Measurements from ENCODE around the gene BABAM2.
A peak's percentile ranks its signal among the peaks of the same experiment; 100 is the strongest.

The BABAM2 gene

GRCh38 chr2:28354920-28355520, 464.5 kb downstream of the BABAM2 start:
- Histone ChIP-seq H3K36me3 (ENCODE audit: insufficient read depth, low read length) (no peaks in the 10 kb centered on the region), H3K27me3 (ENCODE audit: insufficient read depth, low read length) (no peaks in the 10 kb centered on the region), H3K4me1 (ENCODE audit: control insufficient read depth, insufficient read depth, low read length, unreplicated experiment) (peaks cover 18% of the 10 kb centered on the region), H3K27ac (ENCODE audit: low read depth, low read length) (peak overlapping the region; percentile 63; the same call in 1 of the 2 replicates), H2AFZ (ENCODE audit: low read length, unreplicated experiment) (no peak overlapping the region), H3K4me3 (ENCODE audit: low read depth, low read length) (no peak overlapping the region), H3K79me2 (ENCODE audit: control insufficient read depth, insufficient read depth, low read length, unreplicated experiment) (no peaks in the 10 kb centered on the region)

- Histone ChIP-seq H3K27me3 (ENCODE audit: insufficient read depth, low read length) (no peaks in the 10 kb centered on the region), H3K4me1 (ENCODE audit: control insufficient read depth, insufficient read depth, low read length, unreplicated experiment) (peaks cover 22% of the 10 kb centered on the region), H3K36me3 (ENCODE audit: insufficient read depth, low read length) (no peaks in the 10 kb centered on the region), H2AFZ (ENCODE audit: low read length, unreplicated experiment) (peak overlapping the region; percentile 70), H3K79me2 (ENCODE audit: control insufficient read depth, insufficient read depth, low read length, unreplicated experiment) (no peaks in the 10 kb centered on the region), H3K27ac (ENCODE audit: low read depth, low read length) (peak overlapping the region; percentile 63; the same call in 1 of the 2 replicates), H3K4me3 (ENCODE audit: low read depth, low read length) (no peak overlapping the region)
These were observed 465.1 kb downstream of the BABAM2 start for GRCh38 chr2:28355521-28356094.

- Histone ChIP-seq H3K27me3 (ENCODE audit: insufficient read depth, low read length) (no peaks in the 10 kb centered on the region), H3K36me3 (ENCODE audit: insufficient read depth, low read length) (no peaks in the 10 kb centered on the region), H3K27ac (ENCODE audit: low read depth, low read length) (peak overlapping the region; percentile 63; the same call in 1 of the 2 replicates), H3K79me2 (ENCODE audit: control insufficient read depth, insufficient read depth, low read length, unreplicated experiment) (no peaks in the 10 kb centered on the region), H2AFZ (ENCODE audit: low read length, unreplicated experiment) (peak overlapping the region; percentile 70), H3K4me1 (ENCODE audit: control insufficient read depth, insufficient read depth, low read length, unreplicated experiment) (peaks cover 29% of the 10 kb centered on the region), H3K4me3 (ENCODE audit: low read depth, low read length) (no peak overlapping the region)
These were observed 465.8 kb downstream of the BABAM2 start for GRCh38 chr2:28356095-28356911.

- Histone ChIP-seq H3K36me3 (ENCODE audit: insufficient read depth, low read length) (no peaks in the 10 kb centered on the region), H3K4me1 (ENCODE audit: control insufficient read depth, insufficient read depth, low read length, unreplicated experiment) (peaks cover 33% of the 10 kb centered on the region)
These were observed 466.5 kb downstream of the BABAM2 start for GRCh38 chr2:28357055-28357454.

GRCh38 chr2:28357948-28358667, 467.6 kb downstream of the BABAM2 start:
- Histone ChIP-seq H3K36me3 (ENCODE audit: insufficient read depth, low read length) (no peaks in the 10 kb centered on the region), H3K79me2 (ENCODE audit: control insufficient read depth, insufficient read depth, low read length, unreplicated experiment) (no peaks in the 10 kb centered on the region), H2AFZ (ENCODE audit: low read length, unreplicated experiment) (no peak overlapping the region), H3K27ac (ENCODE audit: low read depth, low read length) (no peak overlapping the region), H3K4me3 (ENCODE audit: low read depth, low read length) (no peak overlapping the region), H3K27me3 (ENCODE audit: insufficient read depth, low read length) (no peaks in the 10 kb centered on the region), H3K4me1 (ENCODE audit: control insufficient read depth, insufficient read depth, low read length, unreplicated experiment) (peaks cover 39% of the 10 kb centered on the region)

More at GRCh38 chr2:28357055-28357454, 466.5 kb downstream of the BABAM2 start:
- Histone ChIP-seq H2AFZ (ENCODE audit: low read length, unreplicated experiment) (no peak overlapping the region), H3K79me2 (ENCODE audit: control insufficient read depth, insufficient read depth, low read length, unreplicated experiment) (no peaks in the 10 kb centered on the region), H3K27me3 (ENCODE audit: insufficient read depth, low read length) (no peaks in the 10 kb centered on the region), H3K27ac (ENCODE audit: low read depth, low read length) (no peak overlapping the region), H3K4me3 (ENCODE audit: low read depth, low read length) (no peak overlapping the region)

GRCh38 chr2:28358668-28359201, 468.2 kb downstream of the BABAM2 start:
- H3K4me3 ChIP-seq (ENCODE audit: low read depth, low read length) = no peak overlapping the region
- H3K27ac ChIP-seq (ENCODE audit: low read depth, low read length) = no peak overlapping the region
- H3K36me3 ChIP-seq (ENCODE audit: insufficient read depth, low read length) = no peaks in the 10 kb centered on the region
- peaks cover 39% of the 10 kb centered on the region for H3K4me1 ChIP-seq (ENCODE audit: control insufficient read depth, insufficient read depth, low read length, unreplicated experiment)
- H3K27me3 ChIP-seq (ENCODE audit: insufficient read depth, low read length) = no peaks in the 10 kb centered on the region
- no peak overlapping the region for H2AFZ ChIP-seq (ENCODE audit: low read length, unreplicated experiment)
- no peaks in the 10 kb centered on the region for H3K79me2 ChIP-seq (ENCODE audit: control insufficient read depth, insufficient read depth, low read length, unreplicated experiment)

GRCh38 chr2:28359222-28360057, 468.9 kb downstream of the BABAM2 start:
- Histone ChIP-seq H3K4me1 (ENCODE audit: control insufficient read depth, insufficient read depth, low read length, unreplicated experiment) (peaks cover 39% of the 10 kb centered on the region), H3K36me3 (ENCODE audit: insufficient read depth, low read length) (no peaks in the 10 kb centered on the region), H2AFZ (ENCODE audit: low read length, unreplicated experiment) (no peak overlapping the region), H3K27me3 (ENCODE audit: insufficient read depth, low read length) (no peaks in the 10 kb centered on the region), H3K4me3 (ENCODE audit: low read depth, low read length) (no peak overlapping the region), H3K27ac (ENCODE audit: low read depth, low read length) (no peak overlapping the region), H3K79me2 (ENCODE audit: control insufficient read depth, insufficient read depth, low read length, unreplicated experiment) (no peaks in the 10 kb centered on the region)

GRCh38 chr2:28360058-28360717, 469.7 kb downstream of the BABAM2 start:
- Histone ChIP-seq H2AFZ (ENCODE audit: low read length, unreplicated experiment) (peak overlapping the region; percentile 12), H3K4me3 (ENCODE audit: low read depth, low read length) (no peak overlapping the region)

GRCh38 chr2:28360718-28361293, 470.3 kb downstream of the BABAM2 start:
- H3K4me1 ChIP-seq (ENCODE audit: control insufficient read depth, insufficient read depth, low read length, unreplicated experiment) = peaks cover 32% of the 10 kb centered on the region
- H3K79me2 ChIP-seq (ENCODE audit: control insufficient read depth, insufficient read depth, low read length, unreplicated experiment) = no peaks in the 10 kb centered on the region
- H2AFZ ChIP-seq (ENCODE audit: low read length, unreplicated experiment) = peak overlapping the region; percentile 12
- no peaks in the 10 kb centered on the region for H3K27me3 ChIP-seq (ENCODE audit: insufficient read depth, low read length)
- no peak overlapping the region for H3K4me3 ChIP-seq (ENCODE audit: low read depth, low read length)
- peak overlapping the region; percentile 70 for H3K27ac ChIP-seq (ENCODE audit: low read depth, low read length)
- H3K36me3 ChIP-seq (ENCODE audit: insufficient read depth, low read length) = no peaks in the 10 kb centered on the region

More at GRCh38 chr2:28360058-28360717, 469.7 kb downstream of the BABAM2 start:
- H3K27me3 ChIP-seq (ENCODE audit: insufficient read depth, low read length) = no peaks in the 10 kb centered on the region
- no peaks in the 10 kb centered on the region for H3K36me3 ChIP-seq (ENCODE audit: insufficient read depth, low read length)
- H3K79me2 ChIP-seq (ENCODE audit: control insufficient read depth, insufficient read depth, low read length, unreplicated experiment) = no peaks in the 10 kb centered on the region
- H3K4me1 ChIP-seq (ENCODE audit: control insufficient read depth, insufficient read depth, low read length, unreplicated experiment) = peaks cover 38% of the 10 kb centered on the region
- H3K27ac ChIP-seq (ENCODE audit: low read depth, low read length) = peak overlapping the region; percentile 62
